SK-N-MC (cell line): Measurements from ENCODE around the gene SLC12A3.

Experiments used
- EZH2 ChIP-seq: fragments of 200-600 bp; sonication (generic); IDR thresholded peaks from one replicate; pipeline ENCODE4 v1.6.1; 2017; ENCODE audit warnings: antibody characterized with exemption
- POLR2AphosphoS5 ChIP-seq: IDR thresholded peaks from 2 replicates; pipeline ENCODE4 v1.6.1; 2012; ENCODE audit warnings: mild to moderate bottlenecking, low read depth, low read length, borderline replicate concordance

- TF ChIP-seq EZH2 (no peak), POLR2AphosphoS5 (no peak)
Measured at GRCh38 chr16:56884026-56884582, 19.1 kb downstream of the SLC12A3 start.
